ENCODE results near the gene SLC25A21.
"Not testable (repeated sequence)": the region's sequence is repeated elsewhere in the genome, so short reads cannot be mapped to it uniquely, and the experiment has no call there.

SLC25A21 gene

DNA sequence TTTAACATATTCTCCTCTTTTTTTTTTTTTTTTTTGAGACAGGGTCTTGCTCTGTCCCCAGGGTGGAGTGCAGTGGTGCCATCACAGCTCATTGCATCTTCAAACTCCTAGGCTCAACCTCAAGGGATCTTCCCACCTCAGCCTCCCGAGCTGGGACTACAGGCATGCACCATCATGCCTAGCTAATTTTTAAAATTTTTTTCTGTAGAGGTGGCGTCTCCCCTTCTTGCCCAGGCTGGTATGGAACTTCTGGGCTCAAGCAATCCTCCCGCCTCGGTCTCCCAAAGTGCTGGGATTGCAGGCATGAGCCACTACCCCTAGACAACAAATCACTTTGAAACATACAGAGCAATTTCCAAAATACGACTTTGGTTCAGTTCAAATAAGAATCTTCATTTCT is 355.9 kb downstream of the SLC25A21 start:
- no peak overlapping the region for H2BK120ac ChIP-seq (ENCODE audit: low read depth, low read length)

GRCh38 chr14:36814783-36815182 is 357.6 kb downstream of the SLC25A21 start:
- WGBS, 2 donors (ENCODE audit: extremely low coverage in 2 of 2, insufficient read length in 2 of 2, insufficient replicate concordance in 1 of 2), result no CpG with 5 or more reads among the region's 5 CpGs

More for the DNA sequence above, 355.9 kb downstream of the SLC25A21 start:
- no peaks in the 10 kb centered on the region for H3K27me3 ChIP-seq (ENCODE audit: control insufficient read depth in 3 of 3, insufficient read depth in 3 of 3, low read depth in 1 of 3, low read length in 3 of 3)
- no peak overlapping the region for H3K4me3 ChIP-seq (ENCODE audit: low read length in 2 of 2)
- no peak overlapping the region for H3K27ac ChIP-seq (replicated peaks; ENCODE audit: low read length)
- no peak overlapping the region for H3K14ac ChIP-seq (ENCODE audit: low read length)
- H2BK12ac ChIP-seq (ENCODE audit: low read length), result no peak overlapping the region
- no peak overlapping the region for H3K18ac ChIP-seq (ENCODE audit: low read length)
- no peak overlapping the region for H2AFZ ChIP-seq (ENCODE audit: low read length)
- no peak overlapping the region for H2BK5ac ChIP-seq (ENCODE audit: low read length)
- H3K79me1 ChIP-seq (ENCODE audit: low read depth, low read length), result no peaks in the 10 kb centered on the region
- H3K9me3 ChIP-seq (replicated peaks in 1 of 2; ENCODE audit: control insufficient read depth in 2 of 2, insufficient read depth in 1 of 2, low read depth in 1 of 2, low read length in 2 of 2), result no peaks in the 10 kb centered on the region
- no peak overlapping the region for H3K4ac ChIP-seq (ENCODE audit: low read length)
- H4K91ac ChIP-seq (ENCODE audit: low read depth, low read length, poor library complexity), result no peak overlapping the region
- peaks cover 4 to 7% of the 10 kb centered on the region in 2 donors for H3K4me1 ChIP-seq (ENCODE audit: control insufficient read depth in 2 of 2, insufficient read depth in 1 of 2, low read depth in 1 of 2, low read length in 2 of 2)
- no peak overlapping the region for H3K9ac ChIP-seq (ENCODE audit: low read depth, low read length, poor library complexity)
- WGBS, 2 donors (ENCODE audit: extremely low coverage in 2 of 2, insufficient read length in 2 of 2, insufficient replicate concordance in 1 of 2), result no CpG with 5 or more reads among the region's 5 CpGs
- no peak overlapping the region for H3K4me2 ChIP-seq (ENCODE audit: insufficient read depth, low read length, poor library complexity, severe bottlenecking)
- no peak overlapping the region for H2BK15ac ChIP-seq (ENCODE audit: low read length)
- no peak for DNase-seq (ENCODE audit: low spot score)
- no peak overlapping the region for H3K23ac ChIP-seq (ENCODE audit: low read depth, low read length, poor library complexity)
- H2AK5ac ChIP-seq (ENCODE audit: low read depth, low read length), result no peak overlapping the region
- H4K8ac ChIP-seq (ENCODE audit: low read depth, low read length), result no peak overlapping the region
- H3K36me3 ChIP-seq (replicated peaks in 1 of 2; ENCODE audit: control insufficient read depth in 2 of 2, insufficient read depth in 2 of 2, low read length in 2 of 2), result no peaks in the 10 kb centered on the region

GRCh38 chr14:36810209-36810608 is 362.2 kb downstream of the SLC25A21 start:
- no CpG with 5 or more reads among the region's 2 CpGs for WGBS, 2 donors (ENCODE audit: extremely low coverage in 2 of 2, insufficient read length in 2 of 2, insufficient replicate concordance in 1 of 2)
- H3K4me1 ChIP-seq (ENCODE audit: control insufficient read depth in 2 of 2, insufficient read depth in 1 of 2, low read depth in 1 of 2, low read length in 2 of 2), result peaks cover 3 to 9% of the 10 kb centered on the region in 2 donors
- H4K91ac ChIP-seq (ENCODE audit: low read depth, low read length, poor library complexity), result no peak overlapping the region

More at GRCh38 chr14:36814783-36815182, 357.6 kb downstream of the SLC25A21 start:
- H3K23ac ChIP-seq (ENCODE audit: low read depth, low read length, poor library complexity); H2BK120ac ChIP-seq (ENCODE audit: low read depth, low read length); H3K4me2 ChIP-seq (ENCODE audit: insufficient read depth, low read length, poor library complexity, severe bottlenecking); H2BK5ac ChIP-seq (ENCODE audit: low read length); H2BK12ac ChIP-seq (ENCODE audit: low read length); H2AK5ac ChIP-seq (ENCODE audit: low read depth, low read length); H3K18ac ChIP-seq (ENCODE audit: low read length); H3K4me1 ChIP-seq (ENCODE audit: control insufficient read depth in 2 of 2, insufficient read depth in 1 of 2, low read depth in 1 of 2, low read length in 2 of 2); H4K91ac ChIP-seq (ENCODE audit: low read depth, low read length, poor library complexity); H3K79me1 ChIP-seq (ENCODE audit: low read depth, low read length); H3K4me3 ChIP-seq (ENCODE audit: low read length in 2 of 2); H4K8ac ChIP-seq (ENCODE audit: low read depth, low read length); H3K36me3 ChIP-seq (replicated peaks in 1 of 2; ENCODE audit: control insufficient read depth in 2 of 2, insufficient read depth in 2 of 2, low read length in 2 of 2); H3K4ac ChIP-seq (ENCODE audit: low read length); DNase-seq (ENCODE audit: low spot score); H3K27ac ChIP-seq (replicated peaks; ENCODE audit: low read length); H3K14ac ChIP-seq (ENCODE audit: low read length); H3K27me3 ChIP-seq (ENCODE audit: control insufficient read depth in 3 of 3, insufficient read depth in 3 of 3, low read depth in 1 of 3, low read length in 3 of 3); H2BK15ac ChIP-seq (ENCODE audit: low read length); H2AFZ ChIP-seq (ENCODE audit: low read length); H3K9ac ChIP-seq (ENCODE audit: low read depth, low read length, poor library complexity); H3K9me3 ChIP-seq (replicated peaks in 1 of 2; ENCODE audit: control insufficient read depth in 2 of 2, insufficient read depth in 1 of 2, low read depth in 1 of 2, low read length in 2 of 2): not testable (repeated sequence)

GRCh38 chr14:36807727-36808126 is 364.7 kb downstream of the SLC25A21 start:
- Histone ChIP-seq H3K79me1 (ENCODE audit: low read depth, low read length) (no peaks in the 10 kb centered on the region), H3K27me3 (ENCODE audit: control insufficient read depth in 3 of 3, insufficient read depth in 3 of 3, low read depth in 1 of 3, low read length in 3 of 3) (no peaks in the 10 kb centered on the region)
- no peak for DNase-seq (ENCODE audit: low spot score)

More at GRCh38 chr14:36810209-36810608, 362.2 kb downstream of the SLC25A21 start:
- Histone ChIP-seq H3K36me3 (replicated peaks in 1 of 2; ENCODE audit: control insufficient read depth in 2 of 2, insufficient read depth in 2 of 2, low read length in 2 of 2) (no peaks in the 10 kb centered on the region), H3K9ac (ENCODE audit: low read depth, low read length, poor library complexity) (no peak overlapping the region), H2BK15ac (ENCODE audit: low read length) (no peak overlapping the region), H3K9me3 (replicated peaks in 1 of 2; ENCODE audit: control insufficient read depth in 2 of 2, insufficient read depth in 1 of 2, low read depth in 1 of 2, low read length in 2 of 2) (no peaks in the 10 kb centered on the region), H2AFZ (ENCODE audit: low read length) (no peak overlapping the region), H3K23ac (ENCODE audit: low read depth, low read length, poor library complexity) (no peak overlapping the region), H3K27ac (replicated peaks; ENCODE audit: low read length) (no peak overlapping the region), H2AK5ac (ENCODE audit: low read depth, low read length) (no peak overlapping the region), H2BK5ac (ENCODE audit: low read length) (no peak overlapping the region), H3K27me3 (ENCODE audit: control insufficient read depth in 3 of 3, insufficient read depth in 3 of 3, low read depth in 1 of 3, low read length in 3 of 3) (no peaks in the 10 kb centered on the region), H2BK120ac (ENCODE audit: low read depth, low read length) (no peak overlapping the region), H3K4ac (ENCODE audit: low read length) (no peak overlapping the region), H3K4me2 (ENCODE audit: insufficient read depth, low read length, poor library complexity, severe bottlenecking) (no peak overlapping the region), H2BK12ac (ENCODE audit: low read length) (no peak overlapping the region), H3K14ac (ENCODE audit: low read length) (no peak overlapping the region), H4K8ac (ENCODE audit: low read depth, low read length) (no peak overlapping the region), H3K79me1 (ENCODE audit: low read depth, low read length) (no peaks in the 10 kb centered on the region), H3K18ac (ENCODE audit: low read length) (no peak overlapping the region), H3K4me3 (ENCODE audit: low read length in 2 of 2) (no peak overlapping the region)
- no peak for DNase-seq (ENCODE audit: low spot score)

More at GRCh38 chr14:36807727-36808126, 364.7 kb downstream of the SLC25A21 start:
- no peak overlapping the region for H2AK5ac ChIP-seq (ENCODE audit: low read depth, low read length)
- H3K9ac ChIP-seq (ENCODE audit: low read depth, low read length, poor library complexity), result no peak overlapping the region
- H3K9me3 ChIP-seq (replicated peaks in 1 of 2; ENCODE audit: control insufficient read depth in 2 of 2, insufficient read depth in 1 of 2, low read depth in 1 of 2, low read length in 2 of 2), result no peaks in the 10 kb centered on the region
- no peak overlapping the region for H3K14ac ChIP-seq (ENCODE audit: low read length)
- peaks cover 6 to 12% of the 10 kb centered on the region in 2 donors for H3K4me1 ChIP-seq (ENCODE audit: control insufficient read depth in 2 of 2, insufficient read depth in 1 of 2, low read depth in 1 of 2, low read length in 2 of 2)
- H3K4me2 ChIP-seq (ENCODE audit: insufficient read depth, low read length, poor library complexity, severe bottlenecking), result no peak overlapping the region
- H3K4me3 ChIP-seq (ENCODE audit: low read length in 2 of 2), result no peak overlapping the region
- no peak overlapping the region for H3K18ac ChIP-seq (ENCODE audit: low read length)
- no CpG with 5 or more reads among the region's 4 CpGs for WGBS, 2 donors (ENCODE audit: extremely low coverage in 2 of 2, insufficient read length in 2 of 2, insufficient replicate concordance in 1 of 2)
- no peaks in the 10 kb centered on the region for H3K36me3 ChIP-seq (replicated peaks in 1 of 2; ENCODE audit: control insufficient read depth in 2 of 2, insufficient read depth in 2 of 2, low read length in 2 of 2)
- no peak overlapping the region for H2BK5ac ChIP-seq (ENCODE audit: low read length)
- H3K23ac ChIP-seq (ENCODE audit: low read depth, low read length, poor library complexity), result no peak overlapping the region
- no peak overlapping the region for H4K91ac ChIP-seq (ENCODE audit: low read depth, low read length, poor library complexity)
- H3K4ac ChIP-seq (ENCODE audit: low read length), result no peak overlapping the region
- H2BK12ac ChIP-seq (ENCODE audit: low read length), result no peak overlapping the region
- H2BK15ac ChIP-seq (ENCODE audit: low read length), result no peak overlapping the region
- H4K8ac ChIP-seq (ENCODE audit: low read depth, low read length), result no peak overlapping the region
- H3K27ac ChIP-seq (replicated peaks; ENCODE audit: low read length), result no peak overlapping the region
- H2BK120ac ChIP-seq (ENCODE audit: low read depth, low read length), result no peak overlapping the region
- no peak overlapping the region for H2AFZ ChIP-seq (ENCODE audit: low read length)

Data from neuronal stem cell (in vitro differentiated cells).